GM12865 (cell line): ENCODE results near the gene PLAA.

Experiments used
- DNase-seq: peaks from one replicate; pipeline ENCODE4 v3.0.0; 2010; ENCODE audit warnings: low read depth
- H3K4me3 ChIP-seq: 2 replicates; pipeline ENCODE4 v1.5.1; 2011; ENCODE audit warnings: mild to moderate bottlenecking, low read depth, low read length, control low read depth
- TF ChIP-seq, protein P1 (sequence below): IDR thresholded peaks from 2 replicates; pipeline ENCODE4 v1.5.1; 2011; ENCODE audit warnings: low read length, control low read depth, low read depth, inconsistent platforms; ENCODE audit not compliant: insufficient read depth; ENCODE audit errors: missing control alignments

Gene PLAA

DNA sequence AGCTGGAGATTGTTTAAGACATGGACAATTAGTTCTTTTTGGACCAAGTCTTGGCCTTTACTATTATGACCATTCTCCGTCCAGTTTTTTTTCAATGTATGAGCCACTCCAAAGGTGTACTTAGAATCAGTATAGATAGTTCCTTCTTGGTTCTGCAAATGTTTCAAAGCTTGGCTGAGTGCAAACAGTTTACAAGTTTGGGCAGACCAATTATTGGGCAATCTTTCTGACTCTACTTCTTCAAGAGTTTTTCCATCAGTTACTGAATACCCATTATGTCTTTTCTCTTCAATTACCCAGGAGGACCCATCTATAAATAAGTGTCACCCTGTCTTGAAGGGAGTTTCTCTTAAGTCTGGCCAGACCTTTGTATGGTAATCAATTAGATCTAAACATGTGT, 24.7 kb upstream of the PLAA start:
- DNase-seq = no peak
- no peak overlapping the region for H3K4me3 ChIP-seq
- TF ChIP-seq, protein P1, sequence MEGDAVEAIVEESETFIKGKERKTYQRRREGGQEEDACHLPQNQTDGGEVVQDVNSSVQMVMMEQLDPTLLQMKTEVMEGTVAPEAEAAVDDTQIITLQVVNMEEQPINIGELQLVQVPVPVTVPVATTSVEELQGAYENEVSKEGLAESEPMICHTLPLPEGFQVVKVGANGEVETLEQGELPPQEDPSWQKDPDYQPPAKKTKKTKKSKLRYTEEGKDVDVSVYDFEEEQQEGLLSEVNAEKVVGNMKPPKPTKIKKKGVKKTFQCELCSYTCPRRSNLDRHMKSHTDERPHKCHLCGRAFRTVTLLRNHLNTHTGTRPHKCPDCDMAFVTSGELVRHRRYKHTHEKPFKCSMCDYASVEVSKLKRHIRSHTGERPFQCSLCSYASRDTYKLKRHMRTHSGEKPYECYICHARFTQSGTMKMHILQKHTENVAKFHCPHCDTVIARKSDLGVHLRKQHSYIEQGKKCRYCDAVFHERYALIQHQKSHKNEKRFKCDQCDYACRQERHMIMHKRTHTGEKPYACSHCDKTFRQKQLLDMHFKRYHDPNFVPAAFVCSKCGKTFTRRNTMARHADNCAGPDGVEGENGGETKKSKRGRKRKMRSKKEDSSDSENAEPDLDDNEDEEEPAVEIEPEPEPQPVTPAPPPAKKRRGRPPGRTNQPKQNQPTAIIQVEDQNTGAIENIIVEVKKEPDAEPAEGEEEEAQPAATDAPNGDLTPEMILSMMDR = no peak

DNA sequence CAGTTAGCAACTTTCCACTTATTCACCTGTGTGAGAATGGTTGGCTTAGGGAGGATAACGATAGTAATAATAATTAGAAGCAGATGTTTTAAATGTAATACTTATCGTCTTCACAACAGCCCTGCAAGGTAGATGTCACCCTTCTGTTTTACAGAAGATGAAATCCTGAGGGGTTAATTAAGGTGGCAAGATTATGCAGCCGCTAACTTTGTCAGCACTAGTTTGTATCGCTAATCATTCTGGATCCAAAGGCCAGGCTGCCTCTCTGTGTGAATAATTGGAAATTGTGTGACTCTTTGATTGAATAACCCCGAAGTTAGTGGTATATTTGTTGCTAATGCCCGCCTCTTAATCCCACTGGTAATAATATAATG, 9.8 kb upstream of the PLAA start:
- TF ChIP-seq, protein P1 = no peak
- peak overlapping the region; percentile 77 for H3K4me3 ChIP-seq
- no peak for DNase-seq

DNA sequence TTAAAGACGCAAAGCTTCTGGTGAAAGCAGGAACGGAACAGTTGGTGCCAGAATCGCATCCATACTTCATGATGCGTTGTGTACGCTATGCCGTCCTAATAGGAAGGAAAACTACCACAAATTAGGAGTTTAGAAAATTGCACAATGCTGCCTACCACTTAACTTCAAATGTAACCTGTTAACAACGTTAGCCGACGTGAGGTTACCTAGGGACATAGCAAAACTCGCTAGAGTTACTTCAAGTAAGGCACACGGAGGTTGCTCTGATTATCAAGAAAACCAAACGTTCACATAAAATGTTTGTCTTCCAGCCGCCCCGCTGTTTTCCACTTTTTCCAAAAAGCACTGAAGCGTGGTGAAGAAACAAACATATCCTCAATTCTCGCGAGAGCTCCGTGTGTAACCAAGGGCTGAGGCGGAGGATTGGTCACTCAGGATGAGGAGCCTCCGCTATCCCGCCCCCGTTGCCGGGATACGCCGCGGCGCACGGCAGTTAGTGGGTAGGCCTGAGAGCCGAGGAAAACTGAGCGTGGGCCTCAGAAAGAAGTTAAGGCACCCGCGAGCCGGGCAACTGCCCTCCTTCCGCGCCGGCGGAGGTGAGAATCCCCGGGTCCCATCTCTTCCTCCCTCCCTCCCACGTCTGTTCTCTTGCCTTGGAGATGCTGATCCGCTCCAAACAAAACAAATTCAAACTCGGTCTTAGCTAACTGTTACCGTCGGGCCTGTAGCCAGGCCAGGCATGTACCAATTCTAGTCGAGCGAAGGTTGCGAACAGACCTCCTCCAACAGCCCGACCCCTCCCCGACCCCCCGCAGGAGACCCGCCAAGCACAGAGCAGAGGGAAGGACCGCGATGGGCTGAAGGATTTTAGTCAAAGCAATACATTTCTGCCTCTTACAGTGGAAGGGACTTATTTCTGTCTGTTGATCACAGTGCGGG, 9.1 kb upstream of the PLAA start, which contains the start of gene IFT74:
IFT74 (plus strand) TSS at position 492 of the 939 bp plus-strand sequence. CDS start 5,556 bp downstream, outside the sequence.
- TF ChIP-seq, protein P1 = no peak
- peak within 1 kb of the TSS; percentile 77 for H3K4me3 ChIP-seq
- DNase-seq = peak; percentile 96

DNA sequence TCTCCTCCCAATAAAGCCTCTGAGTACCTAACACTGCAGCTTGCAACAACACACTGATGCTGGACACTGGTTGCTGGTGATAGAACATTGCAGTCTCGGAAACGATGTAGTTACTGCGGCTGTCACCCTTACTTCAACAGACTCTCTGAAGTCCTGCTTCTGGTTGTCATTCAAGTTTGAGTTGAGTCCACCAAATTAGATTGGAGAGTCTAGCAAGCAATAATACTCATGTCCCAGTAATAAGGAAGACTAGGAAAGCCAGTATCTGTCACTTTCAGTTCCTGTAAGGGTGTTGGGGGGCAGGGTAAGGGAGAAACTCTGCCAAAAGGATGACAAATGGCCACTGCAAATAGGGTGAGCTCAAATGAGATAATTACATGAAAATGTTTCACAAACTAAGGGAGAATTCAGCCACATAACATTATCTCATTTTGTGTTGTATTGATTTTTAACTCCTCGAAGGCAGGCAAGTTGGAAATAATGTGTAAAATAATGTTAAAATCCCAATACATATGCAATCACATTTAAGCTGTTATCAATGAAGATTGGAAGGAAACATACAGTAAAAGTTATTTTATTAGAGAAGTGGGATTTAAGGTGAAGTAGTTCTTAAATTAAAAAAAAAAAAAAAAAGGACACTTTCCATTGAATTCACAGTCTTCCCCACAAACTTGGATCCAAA, 8.3 kb upstream of the PLAA start:
- DNase-seq = peak; percentile 14
- peak overlapping the region; percentile 77 for H3K4me3 ChIP-seq
- TF ChIP-seq, protein P1 = no peak

DNA sequence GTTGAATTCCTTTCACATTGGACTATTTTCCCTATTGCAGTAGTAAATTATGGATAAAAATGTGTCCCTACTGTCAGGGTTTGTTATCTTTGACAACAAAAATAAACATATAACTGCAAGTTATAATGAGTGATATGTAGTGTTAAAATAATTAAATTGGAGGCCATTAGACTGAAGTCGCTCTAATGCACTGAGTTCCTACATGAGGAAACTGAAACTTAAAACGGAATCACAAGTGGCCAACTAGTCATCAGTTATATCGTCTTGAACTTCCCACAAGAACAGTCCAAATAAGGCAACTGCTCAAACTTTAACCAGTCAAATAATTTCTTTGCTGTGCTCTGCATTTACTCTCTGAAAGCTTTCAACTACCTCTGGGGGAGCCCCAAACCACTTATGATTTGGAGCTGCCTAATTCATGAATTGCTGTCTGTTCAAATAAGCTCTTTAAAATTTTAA, 7.0 kb upstream of the PLAA start:
- TF ChIP-seq, protein P1 = no peak
- H3K4me3 ChIP-seq = no peak overlapping the region
- DNase-seq = peak; percentile 23

DNA sequence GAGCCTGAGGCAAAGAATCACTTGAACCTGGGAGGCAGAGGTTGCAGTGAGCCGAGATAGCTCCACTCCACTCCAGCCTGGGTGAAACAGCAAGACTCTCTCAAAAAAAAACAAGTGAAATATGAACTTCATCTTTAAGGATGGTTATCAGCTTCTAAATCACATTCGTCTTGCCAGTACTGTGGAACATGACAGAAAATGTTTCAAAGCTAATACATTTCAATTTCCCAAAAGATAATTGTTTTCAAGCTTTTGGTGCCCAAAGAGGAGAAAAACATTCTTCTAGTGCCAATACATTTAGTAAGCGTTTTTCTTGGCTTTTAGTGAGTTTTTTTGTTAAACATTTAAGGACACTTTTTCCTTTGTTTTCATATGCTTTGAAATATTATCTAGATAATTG, 4.8 kb upstream of the PLAA start:
- no peak overlapping the region for H3K4me3 ChIP-seq
- DNase-seq = no peak
- TF ChIP-seq, protein P1 = no peak
